ENCODE measurements around the gene AMACR.
"Not testable (repeated sequence)": the region's sequence is repeated elsewhere in the genome, so short reads cannot be mapped to it uniquely, and the experiment has no call there.

AMACR gene

GRCh38 chr5:34035756-34036155 is 27.9 kb upstream of the AMACR start:
- no peak for DNase-seq

GRCh38 chr5:34034534-34035327 is 26.9 kb upstream of the AMACR start:
- no peak for DNase-seq

GRCh38 chr5:34031966-34032365 is 24.1 kb upstream of the AMACR start:
- no peak for DNase-seq

GRCh38 chr5:34031117-34031516 is 23.3 kb upstream of the AMACR start:
- DNase-seq, result no peak

GRCh38 chr5:34030585-34030984 is 22.7 kb upstream of the AMACR start:
- not testable (repeated sequence) for DNase-seq

GRCh38 chr5:34030048-34030447 is 22.2 kb upstream of the AMACR start:
- DNase-seq, result no peak

- DNase-seq, result no peak
These were observed 20.5 kb upstream of the AMACR start for GRCh38 chr5:34028349-34028748.

GRCh38 chr5:34026089-34026761 is 18.4 kb upstream of the AMACR start:
- no peak for DNase-seq

- no peak for DNase-seq
These were observed 14.4 kb upstream of the AMACR start for GRCh38 chr5:34022121-34022705.

- DNase-seq, result no peak
These were observed 13.5 kb upstream of the AMACR start for GRCh38 chr5:34021334-34021733.

GRCh38 chr5:34020726-34021125 is 12.9 kb upstream of the AMACR start:
- DNase-seq, result no peak

GRCh38 chr5:34017254-34017653 is 9.4 kb upstream of the AMACR start:
- DNase-seq, result no peak

GRCh38 chr5:34016750-34017149 is 8.9 kb upstream of the AMACR start:
- no peak for DNase-seq

GRCh38 chr5:34016222-34016621 is 8.4 kb upstream of the AMACR start:
- no peak for DNase-seq

GRCh38 chr5:34015120-34015822 is 7.4 kb upstream of the AMACR start:
- no peak for DNase-seq

GRCh38 chr5:34014626-34015025 is 6.8 kb upstream of the AMACR start:
- DNase-seq, result no peak

- DNase-seq, result no peak
These were observed 5.7 kb upstream of the AMACR start for GRCh38 chr5:34013547-34013946.

- no peak for DNase-seq
These were observed 4.9 kb upstream of the AMACR start for GRCh38 chr5:34012791-34013190.

- DNase-seq, result no peak
These were observed 3.7 kb upstream of the AMACR start for GRCh38 chr5:34011536-34011935.

- DNase-seq, result not testable (repeated sequence)
These were observed 2.3 kb upstream of the AMACR start for GRCh38 chr5:34010146-34010545.

- no peak for DNase-seq
These were observed 1.8 kb upstream of the AMACR start for GRCh38 chr5:34009610-34010009.

- DNase-seq, result no peak
These were observed 952 bp upstream of the AMACR start for GRCh38 chr5:34008802-34009201.

GRCh38 chr5:34007201-34007620 is 639 bp downstream of the AMACR start:
- no peak for DNase-seq

- DNase-seq, result no peak
These were observed 2.2 kb downstream of the AMACR start for GRCh38 chr5:34005681-34006080.

Measured in NCI-H345 (cell line).